Glutamatergic neuron (in vitro differentiated cells): Measurements from ENCODE around the gene ARID5A. TPM values are rescaled to one million over a fixed set of nuclear protein-coding genes. Genes with fewer than 3 reads are reported as not detected.

Experiments
- DNase-seq: peaks from one replicate; pipeline ENCODE4 v3.0.0; 2022
- H3K27ac Mint-ChIP-seq: one replicate; pipeline ENCODE4 v1.8.0; 2020; ENCODE audit warnings: mild to moderate bottlenecking, mixed read lengths, inconsistent platforms; ENCODE audit not compliant: unreplicated experiment
- H3K27me3 Mint-ChIP-seq: one replicate; pipeline ENCODE4 v1.8.0; 2020; ENCODE audit warnings: mild to moderate bottlenecking, moderate library complexity, mixed read lengths, inconsistent platforms; ENCODE audit not compliant: unreplicated experiment
- H3K36me3 Mint-ChIP-seq: one replicate; pipeline ENCODE4 v1.8.0; 2020; ENCODE audit warnings: mild to moderate bottlenecking, mixed read lengths, inconsistent platforms; ENCODE audit not compliant: unreplicated experiment
- H3K4me1 Mint-ChIP-seq: one replicate; pipeline ENCODE4 v1.8.0; 2020; ENCODE audit warnings: mild to moderate bottlenecking, low read depth, mixed read lengths, inconsistent platforms; ENCODE audit not compliant: unreplicated experiment
- H3K4me3 Mint-ChIP-seq: one replicate; pipeline ENCODE4 v1.8.0; 2020; ENCODE audit warnings: mild to moderate bottlenecking, mixed read lengths, inconsistent platforms; ENCODE audit not compliant: unreplicated experiment
- H3K9me3 Mint-ChIP-seq: one replicate; pipeline ENCODE4 v1.8.0; 2020; ENCODE audit warnings: mild to moderate bottlenecking, moderate library complexity, mixed read lengths, inconsistent platforms; ENCODE audit not compliant: unreplicated experiment
- CTCF ChIP-seq: fragments of 200-600 bp; sonication (generic); IDR thresholded peaks from one replicate; pipeline ENCODE4 v1.5.0; 2021; ENCODE audit not compliant: partially characterized antibody, unreplicated experiment
- total RNA-seq: library from RNA; stranded (reverse); fragmentation: NEBNext Ultra II Directional; extraction: Animal tissue kit (Norgen Biotek cat#: 25700); gene quantifications from one replicate; pipeline ENCODE4 v1.2.1, GENCODE V29; 2021; ENCODE audit not compliant: unreplicated experiment

ARID5A gene
- total RNA-seq, 1 donor from 2014 or later: 3.5 TPM

GRCh38 chr2:96532641-96533291 is 3.8 kb upstream of the ARID5A start:
- no peak overlapping the region for H3K27ac Mint-ChIP-seq
- no peaks in the 10 kb centered on the region for H3K36me3 Mint-ChIP-seq
- peaks cover 12% of the 10 kb centered on the region for H3K4me1 Mint-ChIP-seq
- peak overlapping the region; percentile 75 for H3K4me3 Mint-ChIP-seq
- H3K27me3 Mint-ChIP-seq: peaks cover 2% of the 10 kb centered on the region
- DNase-seq: no peak
- TF ChIP-seq CTCF: no peak
- no peaks in the 10 kb centered on the region for H3K9me3 Mint-ChIP-seq

GRCh38 chr2:96533292-96534073 is 3.1 kb upstream of the ARID5A start:
- Mint-ChIP-seq H3K36me3 (no peaks in the 10 kb centered on the region), H3K27me3 (peaks cover 2% of the 10 kb centered on the region), H3K4me3 (no peak overlapping the region), H3K4me1 (peaks cover 10% of the 10 kb centered on the region), H3K9me3 (no peaks in the 10 kb centered on the region), H3K27ac (no peak overlapping the region)
- TF ChIP-seq CTCF: no peak
- no peak for DNase-seq

- no peak for DNase-seq
- Mint-ChIP-seq H3K27ac (no peak overlapping the region), H3K36me3 (no peaks in the 10 kb centered on the region), H3K27me3 (peaks cover 4% of the 10 kb centered on the region), H3K4me3 (no peak overlapping the region), H3K4me1 (peaks cover 9% of the 10 kb centered on the region), H3K9me3 (no peaks in the 10 kb centered on the region)
- no peak for TF ChIP-seq CTCF
Observed at GRCh38 chr2:96534141-96534540, 2.4 kb upstream of the ARID5A start.

GRCh38 chr2:96534701-96535181 is 1.8 kb upstream of the ARID5A start:
- no peak for DNase-seq
- Mint-ChIP-seq H3K27me3 (peaks cover 5% of the 10 kb centered on the region), H3K27ac (no peak overlapping the region), H3K4me3 (no peak overlapping the region), H3K36me3 (no peaks in the 10 kb centered on the region), H3K4me1 (peaks cover 9% of the 10 kb centered on the region), H3K9me3 (peaks cover 2% of the 10 kb centered on the region)
- TF ChIP-seq CTCF: no peak

GRCh38 chr2:96535331-96535730 is 1.2 kb upstream of the ARID5A start:
- Mint-ChIP-seq H3K4me3 (no peak overlapping the region), H3K4me1 (peaks cover 9% of the 10 kb centered on the region), H3K27ac (no peak overlapping the region), H3K9me3 (peaks cover 4% of the 10 kb centered on the region), H3K27me3 (peaks cover 5% of the 10 kb centered on the region), H3K36me3 (no peaks in the 10 kb centered on the region)
- DNase-seq: no peak
- TF ChIP-seq CTCF: no peak
